ENCODE results near the gene KIF1A.

Gene KIF1A

DNA sequence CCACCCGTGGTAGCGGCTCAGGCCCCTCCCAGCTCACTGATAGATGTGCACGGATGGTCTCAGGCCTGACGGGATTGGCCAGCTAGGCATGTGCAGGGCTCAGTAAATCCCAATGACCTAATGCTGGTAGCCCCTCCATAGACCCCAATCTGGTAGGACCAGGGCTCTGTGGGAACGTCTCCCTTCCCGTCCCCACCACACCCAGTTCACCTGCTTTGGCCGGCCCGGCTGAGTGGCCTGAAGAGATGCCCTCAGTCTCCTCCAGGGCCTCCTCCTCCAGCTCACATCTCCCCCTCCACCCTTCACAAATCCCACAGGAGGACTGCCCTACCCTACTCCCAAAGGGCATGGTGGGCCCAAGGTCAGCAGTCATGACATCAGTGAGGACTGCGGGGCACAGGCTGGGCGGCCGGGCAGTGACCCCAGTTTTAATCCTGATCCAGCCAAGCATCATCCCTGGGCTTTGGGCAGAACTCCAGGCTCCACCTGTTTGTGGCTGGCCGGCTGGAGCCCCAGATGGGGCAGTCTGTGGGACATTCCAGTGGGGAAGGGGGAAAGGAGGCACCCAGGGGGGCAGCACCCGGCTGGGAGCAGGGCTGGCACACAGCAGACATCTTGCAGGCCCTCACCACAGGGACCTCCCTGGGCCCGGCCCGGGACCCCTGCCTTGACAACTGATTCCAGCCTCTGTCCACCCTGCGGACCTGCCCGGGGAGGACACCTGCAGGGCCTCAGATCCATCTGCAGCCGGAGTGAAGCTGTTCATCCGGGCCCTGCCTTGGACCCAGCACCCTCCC is 2.3 kb downstream of the KIF1A start:
- DNase-seq = no peak

DNA sequence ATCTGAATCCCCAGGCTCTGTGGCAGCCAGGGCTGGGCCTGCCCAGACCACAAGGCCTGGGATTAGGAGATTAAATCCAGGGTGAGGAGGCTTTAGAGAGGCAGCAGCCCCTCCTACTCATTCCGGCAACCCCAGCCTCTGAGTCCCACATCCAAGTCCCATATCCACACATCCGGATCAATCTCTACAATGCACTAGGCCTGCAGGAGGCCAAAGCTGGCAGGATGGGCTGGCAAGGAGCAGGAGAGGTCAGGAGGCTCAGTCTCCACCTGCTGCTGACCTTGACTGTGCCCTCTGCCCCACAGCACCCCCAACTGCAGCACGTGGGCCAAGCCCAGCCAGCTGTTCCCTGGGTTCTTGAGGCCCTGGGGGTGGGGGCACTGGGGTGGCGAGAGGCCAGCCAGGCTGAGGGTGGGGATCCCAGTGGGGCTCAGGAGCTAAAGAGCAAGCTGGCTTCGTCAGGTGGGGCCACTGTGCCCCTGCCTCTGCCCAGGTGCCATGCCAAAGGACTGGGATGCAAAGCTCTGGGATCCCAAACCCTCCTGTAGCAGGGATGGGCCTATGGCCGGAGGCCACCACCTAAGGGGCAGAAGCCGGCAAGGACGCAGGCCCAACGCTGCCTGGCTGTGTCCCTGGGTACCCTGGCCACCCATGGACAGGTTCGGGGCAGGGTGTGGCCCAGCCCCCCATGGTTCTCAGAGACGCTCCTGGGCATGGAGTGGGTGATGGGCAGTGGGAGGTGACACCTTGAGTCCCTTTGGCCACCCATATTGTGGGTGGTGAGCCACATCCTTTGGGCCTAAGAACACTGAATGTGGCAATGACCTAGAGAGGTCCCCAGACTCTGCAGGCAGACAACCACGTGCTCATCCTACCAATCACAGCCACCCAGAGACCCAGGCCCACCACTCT is 3.2 kb downstream of the KIF1A start:
- no peak for DNase-seq

DNA sequence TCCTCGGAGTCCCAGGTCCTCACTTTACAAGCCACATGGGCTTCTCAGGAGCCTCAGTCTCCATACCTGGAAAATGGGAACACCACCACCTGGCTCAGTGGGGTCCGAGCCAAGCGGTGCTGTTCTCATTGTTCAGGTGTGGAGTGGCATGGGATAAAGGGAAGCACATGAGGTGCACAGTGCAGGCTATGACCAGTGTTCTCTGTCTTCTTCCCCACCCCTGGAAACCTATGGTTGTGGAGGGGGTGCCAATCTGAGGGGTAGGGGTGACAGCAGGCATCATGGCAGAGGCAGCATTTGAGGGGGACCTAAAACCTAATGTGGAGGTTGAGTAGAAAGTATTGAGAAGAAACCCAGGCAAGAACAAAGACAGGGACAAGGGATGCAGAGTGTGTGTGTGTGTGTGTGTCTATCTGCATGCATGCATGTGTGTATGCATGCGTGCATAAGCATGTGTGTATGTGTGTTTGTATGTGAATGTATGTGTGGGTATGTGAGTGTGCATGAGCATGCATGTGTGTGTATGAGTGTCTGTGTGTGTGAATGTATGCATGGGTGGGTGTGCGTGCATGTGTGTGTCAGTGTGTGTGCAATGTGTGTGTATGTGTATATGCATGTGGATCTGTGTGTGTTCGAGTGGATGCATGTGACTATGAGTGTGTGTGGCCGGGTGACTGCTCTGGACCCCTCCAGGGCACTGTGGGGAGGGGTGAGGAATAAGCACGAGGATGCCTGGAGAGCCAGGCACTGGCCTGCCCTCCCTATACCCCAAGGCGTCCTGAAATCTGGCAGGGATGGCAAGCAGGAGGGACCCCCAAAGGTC is 4.0 kb downstream of the KIF1A start:
- no peak for DNase-seq

DNA sequence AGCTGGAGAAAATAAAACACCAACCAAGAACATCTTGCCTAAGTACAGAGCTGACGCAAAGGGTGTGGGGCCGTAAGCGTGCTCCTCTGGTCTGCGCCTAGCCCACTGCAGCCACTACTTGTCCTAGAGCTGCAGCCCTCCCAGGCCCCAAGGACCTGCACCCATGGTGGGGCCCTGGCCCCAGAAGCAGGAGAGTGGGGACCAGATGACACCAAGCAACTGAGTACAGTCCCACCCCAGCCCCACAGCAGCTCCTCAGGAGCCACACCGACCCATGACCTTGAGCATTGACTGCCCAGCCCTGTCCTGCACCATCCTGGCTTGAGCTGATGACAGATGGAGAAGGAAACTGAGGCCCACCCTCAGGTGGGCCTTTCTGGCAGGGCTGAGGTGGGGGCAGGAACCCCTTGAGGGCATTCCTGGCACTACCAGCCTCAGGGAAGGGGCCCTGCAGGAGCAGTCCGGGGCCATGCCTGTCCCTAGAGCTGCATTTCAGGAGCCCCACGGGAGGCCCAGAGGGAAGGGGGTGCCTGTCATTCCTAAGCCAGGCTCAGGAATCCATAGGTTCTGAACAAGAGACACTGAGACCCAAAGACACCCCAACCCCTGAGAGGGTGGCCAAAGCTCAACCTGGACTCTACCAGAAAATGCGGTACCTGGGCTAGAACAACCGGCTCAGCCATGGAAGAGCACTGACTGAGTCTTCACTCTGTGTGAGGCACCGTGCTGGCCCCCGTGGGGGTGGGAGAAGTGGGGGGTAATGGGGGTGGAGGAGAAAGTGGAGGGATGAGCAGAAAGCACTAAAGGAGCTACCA is 4.9 kb downstream of the KIF1A start:
- DNase-seq = no peak

DNA sequence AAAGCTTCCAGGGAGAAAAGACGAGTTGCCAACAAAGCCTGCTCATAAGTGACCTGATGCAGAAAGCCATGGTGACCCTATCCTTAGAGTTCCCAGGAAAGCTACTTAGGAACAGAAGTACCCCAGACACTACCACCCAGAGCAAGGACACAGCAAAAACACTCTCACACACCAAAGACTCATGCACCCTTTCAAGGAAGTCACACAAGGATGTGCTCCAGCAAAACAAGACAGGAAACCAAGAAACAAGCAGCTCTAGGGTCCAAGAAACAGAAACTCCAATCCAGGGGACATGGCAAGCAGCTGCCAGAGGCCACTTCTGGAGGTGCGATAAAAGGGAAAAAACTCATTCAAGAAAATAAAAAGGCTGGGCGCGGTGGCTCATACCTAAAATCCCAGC is 5.7 kb downstream of the KIF1A start:
- DNase-seq = no peak

DNA sequence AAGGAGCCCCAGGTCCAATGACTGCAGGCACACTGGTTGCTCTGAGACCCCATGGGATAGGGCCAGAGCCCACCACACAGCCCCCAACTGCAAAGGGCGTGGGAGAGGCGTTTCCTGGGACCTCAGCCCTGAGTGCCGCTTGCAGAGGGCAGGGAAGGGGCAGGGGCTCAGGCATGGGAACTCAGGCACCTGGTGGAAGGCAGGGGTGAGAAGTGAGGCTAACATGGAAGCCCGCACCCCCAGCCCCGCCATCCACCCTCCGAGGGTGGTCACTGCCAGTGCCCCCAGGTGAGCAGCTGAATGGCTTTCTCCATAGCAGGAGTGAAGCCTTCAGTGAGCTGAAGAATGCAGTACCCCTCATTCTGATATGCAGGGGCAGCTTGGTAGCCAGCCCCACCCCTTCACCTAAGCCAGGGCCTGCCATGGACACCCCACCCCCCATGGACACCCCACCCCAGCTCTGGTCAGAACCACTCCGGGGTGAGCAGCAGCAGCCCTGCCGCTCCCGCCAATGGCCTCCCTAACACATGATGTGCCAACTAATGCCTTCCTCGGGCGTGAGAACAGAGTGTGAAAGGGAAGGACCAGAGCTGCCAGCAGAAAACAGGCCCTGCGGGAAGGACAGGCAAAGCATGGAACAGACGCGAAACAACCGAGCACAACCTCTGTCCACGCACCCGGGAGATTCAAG is 6.6 kb downstream of the KIF1A start:
- no peak for DNase-seq

DNA sequence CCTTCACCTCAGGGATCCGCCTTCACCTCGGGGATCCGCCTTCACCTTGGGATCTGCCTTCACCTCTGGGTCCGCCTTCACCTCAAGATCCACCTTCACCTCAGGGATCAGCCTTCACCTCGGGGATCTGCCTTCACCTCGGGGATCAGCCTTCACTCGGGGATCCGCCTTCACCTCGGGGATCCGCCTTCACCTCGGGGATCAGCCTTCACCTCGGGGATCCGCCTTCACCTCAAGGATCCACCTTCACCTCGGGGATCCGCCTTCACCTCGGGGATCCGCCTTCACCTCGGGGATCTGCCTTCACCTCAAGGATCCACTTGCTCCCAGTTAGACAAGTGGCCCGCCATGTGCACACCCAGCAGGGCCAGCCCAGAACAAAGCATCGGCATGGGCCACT is 7.3 kb downstream of the KIF1A start:
- no peak for DNase-seq

DNA sequence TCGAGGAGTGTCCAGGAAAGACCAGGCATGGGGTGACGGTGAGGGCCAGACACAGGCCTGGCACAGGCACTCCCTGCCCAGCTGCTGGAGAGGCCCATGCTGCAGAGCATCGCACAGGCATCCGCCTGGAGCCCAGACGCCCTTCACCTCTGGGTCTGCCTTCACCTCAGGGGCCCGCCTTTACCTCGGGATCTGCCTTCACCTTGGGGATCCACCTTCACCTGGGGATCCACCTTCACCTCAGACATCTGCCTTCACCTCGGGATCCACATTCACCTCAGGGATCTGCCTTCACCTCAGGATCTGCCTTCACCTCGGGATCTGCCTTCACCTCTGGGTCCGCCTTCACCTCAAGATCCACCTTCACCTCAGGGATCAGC is 7.7 kb downstream of the KIF1A start:
- DNase-seq = no peak

DNA sequence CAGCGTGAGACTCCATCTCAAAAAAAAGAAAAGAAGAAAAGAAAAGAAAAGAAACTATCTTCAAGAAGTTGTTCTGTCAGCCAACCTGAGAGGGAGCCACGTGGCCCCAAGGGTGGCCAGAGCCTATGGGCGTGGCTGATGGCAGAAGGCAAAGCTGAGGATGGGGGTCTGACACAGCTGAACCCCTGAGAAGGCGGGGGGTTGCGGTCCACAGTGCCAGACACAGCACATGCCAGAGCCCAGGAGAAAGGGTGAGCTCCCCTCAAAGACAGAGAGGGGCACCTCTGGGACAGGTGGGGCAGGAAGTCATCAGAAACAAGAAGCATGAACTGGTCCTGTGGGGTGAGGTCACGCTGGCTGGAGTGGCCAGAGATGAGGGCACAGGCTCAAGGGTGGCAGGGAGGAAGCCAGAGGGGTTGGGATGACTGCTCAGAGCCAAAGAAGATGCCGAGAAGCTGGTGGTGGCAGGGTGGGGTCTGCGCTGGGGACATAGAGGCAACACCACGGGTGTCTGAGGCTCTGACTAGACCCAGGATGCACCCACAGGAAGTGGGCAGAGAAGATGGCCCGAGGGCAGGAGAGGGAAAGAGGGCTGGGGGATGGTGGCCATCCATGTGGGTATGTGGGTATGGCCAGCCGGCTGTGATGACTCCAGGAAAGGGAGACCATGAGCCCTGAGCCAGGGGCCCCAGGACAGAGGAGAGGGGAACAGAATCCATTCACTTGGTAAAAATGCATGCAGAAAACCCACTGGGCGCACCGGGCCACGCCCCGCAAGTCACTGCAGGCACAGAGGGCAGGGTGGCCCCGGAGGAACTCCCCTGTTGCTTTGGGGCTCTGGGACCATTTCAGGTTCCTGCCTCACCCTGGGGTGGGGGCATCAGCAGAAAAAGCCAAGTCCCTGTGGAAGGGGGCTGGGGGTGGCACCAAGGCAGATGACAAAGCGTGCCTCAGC is 8.4 kb downstream of the KIF1A start:
- no peak for DNase-seq

DNA sequence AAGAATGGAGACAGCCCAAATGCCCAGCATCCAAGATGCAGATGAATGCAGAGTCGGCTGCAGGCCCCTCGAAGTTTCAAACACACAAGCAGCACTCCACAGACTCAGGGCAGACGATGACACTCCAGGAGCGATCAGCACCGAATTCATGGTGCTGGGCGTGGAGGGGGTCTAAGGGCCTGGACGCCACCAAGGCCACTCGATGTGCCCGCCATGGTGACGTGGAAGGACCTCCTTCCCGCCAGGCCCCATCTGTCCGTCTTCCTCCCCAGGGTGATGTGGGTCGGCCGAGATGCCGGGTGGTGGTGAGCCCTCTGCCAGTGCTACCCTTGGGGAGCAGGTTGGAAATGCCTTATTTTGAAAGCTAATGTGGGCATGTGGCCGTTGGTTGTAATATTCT is 9.4 kb downstream of the KIF1A start:
- DNase-seq = no peak

DNA sequence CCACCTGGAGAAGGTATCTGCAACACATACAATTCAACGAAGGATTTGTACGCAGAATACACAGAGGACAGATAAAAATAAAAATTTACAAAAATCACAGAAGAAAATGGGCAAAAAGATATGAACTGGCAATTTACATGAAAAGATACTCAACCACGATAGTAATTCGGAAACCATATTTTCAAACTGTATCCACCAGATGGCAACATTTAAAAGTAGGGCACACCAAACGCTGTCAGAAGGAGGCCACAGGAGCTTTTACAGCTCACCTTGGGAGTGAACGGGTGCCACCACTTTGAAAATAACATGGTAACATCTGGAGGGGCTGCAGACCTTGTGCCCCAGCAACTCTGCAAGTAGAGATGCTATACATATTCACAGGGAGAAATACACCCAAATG is 9.8 kb downstream of the KIF1A start:
- DNase-seq = no peak

DNA sequence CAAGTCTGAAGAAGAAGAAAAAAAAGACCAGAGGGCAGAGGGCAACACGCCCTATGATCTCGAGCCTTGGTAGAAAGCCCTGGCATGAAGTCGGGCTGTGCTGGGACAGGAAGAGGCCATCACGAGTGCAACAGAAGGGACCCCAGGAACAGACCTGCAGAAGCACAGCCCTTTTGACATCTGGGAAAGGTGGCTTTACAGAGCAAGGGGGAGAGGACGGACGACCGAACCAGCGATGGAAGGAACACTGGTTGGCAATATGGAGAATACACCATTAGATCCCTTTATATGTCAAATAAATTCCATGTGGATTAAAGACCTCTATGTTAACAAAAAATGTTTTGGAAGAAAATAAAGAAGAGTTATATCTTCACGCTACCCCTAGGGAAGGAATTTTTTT is 10.7 kb downstream of the KIF1A start:
- DNase-seq = no peak

DNA sequence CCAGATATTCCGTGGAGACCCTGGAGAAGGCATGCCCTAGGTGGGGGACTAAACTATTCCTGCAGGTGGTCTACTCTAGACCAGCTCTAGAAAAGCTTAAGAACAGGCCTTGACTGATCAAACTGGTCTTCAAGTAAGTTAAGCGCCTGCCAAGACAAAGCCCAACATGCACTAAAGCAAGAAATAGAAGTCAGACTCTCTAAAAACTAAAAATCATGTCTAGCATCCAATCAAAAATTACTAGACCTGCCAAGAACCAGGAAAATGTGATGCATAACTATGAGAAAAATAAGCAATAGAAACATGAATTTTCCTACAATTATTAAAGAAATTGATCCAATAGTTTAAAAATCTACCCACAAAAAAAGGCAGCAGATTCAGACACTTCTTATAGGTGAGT is 13.6 kb downstream of the KIF1A start:
- DNase-seq = no peak

DNA sequence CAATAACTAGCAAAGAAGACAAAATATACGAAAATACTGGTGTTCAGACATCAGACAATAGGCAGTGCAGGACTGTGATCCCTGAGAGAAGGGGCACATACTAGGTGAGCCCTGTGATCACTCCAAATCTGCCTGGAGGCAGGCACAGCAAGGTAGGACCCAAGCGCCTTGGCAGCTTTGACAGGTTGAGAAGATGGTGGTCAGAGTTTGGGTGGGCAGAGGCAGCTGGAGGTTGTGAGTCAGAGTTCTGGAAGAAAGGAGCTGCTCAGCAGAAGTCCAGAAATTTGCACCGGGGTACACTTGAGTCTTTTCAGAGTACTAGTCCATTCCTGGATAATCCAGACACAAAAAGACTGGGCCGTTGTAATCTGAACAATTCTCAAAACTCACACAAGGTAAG is 14.0 kb downstream of the KIF1A start:
- DNase-seq = no peak

DNA sequence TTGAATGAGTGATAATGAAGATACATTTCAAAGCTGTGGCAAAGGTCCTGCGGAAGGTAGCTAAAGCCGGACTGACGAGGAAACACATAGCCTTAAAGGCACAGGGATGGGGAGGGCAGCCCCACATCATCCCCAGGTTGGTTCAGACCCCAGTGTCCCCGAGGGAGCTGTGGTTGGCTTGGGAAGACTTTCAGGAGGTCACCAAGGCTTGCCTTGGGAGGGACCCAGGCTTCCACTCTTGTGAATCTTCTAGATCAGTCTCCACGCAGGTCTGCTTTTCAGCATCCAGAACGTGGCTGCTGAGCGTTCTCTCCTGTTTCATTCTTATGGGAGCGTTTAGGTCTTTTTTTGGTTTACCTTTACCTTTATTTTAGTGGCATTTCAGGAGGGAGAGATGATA is 16.8 kb downstream of the KIF1A start:
- DNase-seq = no peak

DNA sequence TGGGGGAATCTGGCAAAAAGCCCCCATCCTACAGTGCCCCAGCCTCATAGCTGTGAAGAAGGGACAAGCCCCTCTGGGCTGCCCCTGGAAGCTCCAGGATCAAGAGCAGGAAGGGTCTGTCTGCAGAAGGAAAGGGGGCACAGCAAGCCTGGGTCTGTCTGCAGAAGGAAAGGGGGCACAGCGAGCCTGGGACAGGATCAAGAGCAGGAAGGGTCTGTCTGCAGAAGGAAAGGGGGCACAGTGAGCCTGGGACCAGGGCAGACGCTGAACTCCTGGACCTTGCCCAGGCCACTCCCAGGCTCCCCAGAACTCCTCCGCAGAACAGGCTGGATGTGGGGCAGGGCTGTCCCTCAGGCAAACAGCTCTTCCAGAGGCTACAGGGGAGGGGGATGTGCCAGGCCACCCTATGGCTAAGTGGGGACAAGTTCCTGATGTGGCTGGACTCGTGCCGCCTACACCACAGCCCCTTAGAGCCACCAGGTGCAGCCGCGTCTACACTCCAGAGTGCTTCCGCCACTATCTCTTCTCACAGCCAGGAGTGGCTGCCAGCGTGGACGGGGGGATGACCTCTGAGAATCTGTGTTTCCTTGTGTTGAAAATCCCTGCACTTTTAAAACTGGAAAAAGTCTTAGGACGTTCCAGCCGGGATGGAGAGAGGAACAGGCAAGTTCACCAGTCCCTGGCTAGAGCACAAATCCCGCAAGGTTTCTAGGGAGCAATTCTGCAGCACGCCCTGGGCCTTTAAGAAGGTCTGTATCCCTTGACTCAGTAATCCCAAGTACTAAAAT is 20.8 kb downstream of the KIF1A start:
- DNase-seq = no peak

DNA sequence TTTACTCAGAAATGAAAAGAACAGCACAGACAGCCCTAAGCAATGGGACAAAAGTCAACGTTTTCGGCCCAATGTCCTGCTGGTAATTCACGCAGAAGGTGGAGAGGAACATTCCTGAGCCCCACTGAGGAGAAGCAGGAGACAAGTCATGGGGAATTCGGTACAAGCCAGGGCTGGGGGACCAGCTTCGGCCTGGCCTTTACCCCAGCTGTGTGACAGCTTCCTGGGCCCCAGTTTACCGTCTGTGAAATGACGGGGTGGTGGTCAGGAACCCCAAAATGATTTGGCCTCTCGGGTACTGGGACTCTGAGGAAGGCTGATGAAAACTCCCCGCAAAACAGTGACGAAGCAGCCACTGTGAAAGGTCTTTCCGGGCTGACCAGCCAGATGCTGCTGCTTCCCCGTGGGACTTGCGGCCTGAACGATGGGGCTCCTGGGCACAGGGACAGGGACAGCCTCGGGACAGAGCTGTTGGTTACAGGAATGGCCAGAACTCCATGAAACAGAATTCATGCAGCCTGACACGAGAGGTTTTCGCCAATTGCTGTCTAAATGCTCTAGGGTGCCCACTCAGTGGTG is 21.6 kb downstream of the KIF1A start:
- no peak for DNase-seq

DNA sequence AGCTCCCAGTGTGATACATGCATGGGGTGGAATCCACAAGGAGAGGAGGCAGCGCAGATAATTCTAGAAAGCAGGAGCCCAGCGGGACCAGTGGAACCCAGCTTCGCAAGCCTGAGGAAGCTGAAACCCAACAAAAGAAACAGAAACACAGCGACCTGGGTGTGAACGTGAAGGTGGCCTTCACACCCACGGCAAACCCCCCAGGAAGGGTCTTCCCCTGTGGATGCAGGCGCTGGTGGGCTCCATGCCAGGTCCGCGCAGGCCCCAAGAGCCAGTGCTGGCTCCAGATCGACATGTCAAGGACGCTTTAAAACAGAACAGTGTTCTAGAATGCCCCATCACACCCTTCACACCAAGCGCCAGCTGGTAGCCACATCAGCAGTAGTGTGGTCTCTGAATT is 22.1 kb downstream of the KIF1A start:
- DNase-seq = no peak

DNA sequence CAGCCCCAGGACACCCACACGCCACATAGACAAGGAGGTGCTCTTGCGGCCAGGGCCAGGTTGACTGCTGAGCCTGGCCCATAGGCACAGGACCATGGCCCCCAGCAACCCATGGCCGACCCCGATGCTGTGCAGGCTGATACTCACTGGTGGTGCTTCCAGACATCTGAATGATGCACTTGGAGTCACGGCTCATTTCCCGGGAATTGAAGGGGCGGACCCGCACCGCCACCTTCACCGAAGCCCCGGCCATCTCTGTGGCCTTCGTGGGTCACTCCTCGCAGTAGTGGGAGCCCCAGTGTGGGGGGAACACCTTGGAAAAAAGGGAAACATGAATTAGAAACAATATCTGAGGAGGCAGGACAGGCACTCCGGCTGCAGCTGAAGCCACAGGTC is 22.5 kb downstream of the KIF1A start:
- DNase-seq = no peak

Measured in CD4-positive, alpha-beta T cell treated with Interferon alpha-2 for 1 hour (primary cell).